CD4-positive, alpha-beta T cell (primary cell): ENCODE measurements around the gene HECTD1. TPM values are rescaled to one million over a fixed set of nuclear protein-coding genes. Genes with fewer than 3 reads are reported as not detected.

Source experiments
- ATAC-seq: fragments of 200-7000 bp; cut with Tn5 transposase; one replicate; pipeline ENCODE4 v1.10.0; 2022; ENCODE audit warnings: mild to moderate bottlenecking; ENCODE audit not compliant: poor library complexity
- CTCF ChIA-PET: fragments of 350-600 bp; sonication (Branson Sonifier 250); formaldehyde crosslinking; loops from one replicate; lab custom pipeline; 2021; ENCODE audit warnings: antibody characterized with exemption, inconsistent platforms; lab: Charles Lee
- POLR2A ChIA-PET: fragments of 350-600 bp; sonication (Branson Sonifier 250); formaldehyde crosslinking; loops from one replicate; lab custom pipeline; 2021; ENCODE audit warnings: antibody characterized with exemption, inconsistent platforms; lab: Charles Lee
- DNase-seq, 14 experiments: peaks; one replicate each; pipeline ENCODE4 v3.0.0-alpha.2; 2013 to 2020; ENCODE audit warnings: mixed read lengths in 2 of 14
- H3K27ac ChIP-seq, 2 donors: one replicate each; pipeline versions ENCODE4 v1.5.1 to v1.7.0; 2013; ENCODE audit warnings: low read length in 2 of 2, low read depth in 1 of 2, mild to moderate bottlenecking in 1 of 2
- H3K27me3 ChIP-seq, 2 experiments: 1 replicate in 1 of 2; 2 replicates in 1 of 2; pipeline versions ENCODE4 v1.6.1 to v1.7.0; 2013; ENCODE audit warnings: low read length in 2 of 2, control low read depth in 1 of 2, mild to moderate bottlenecking in 1 of 2, moderate library complexity in 1 of 2; ENCODE audit not compliant: insufficient read depth in 2 of 2, control insufficient read depth in 1 of 2
- H3K36me3 ChIP-seq: one replicate; pipeline ENCODE4 v1.6.1; 2013; ENCODE audit warnings: low read length, control low read depth; ENCODE audit not compliant: insufficient read depth
- H3K4me1 ChIP-seq: one replicate; pipeline ENCODE4 v1.6.1; 2013; ENCODE audit warnings: low read length, control low read depth; ENCODE audit not compliant: insufficient read depth
- H3K4me3 ChIP-seq: one replicate; pipeline ENCODE4 v1.5.1; 2013; ENCODE audit warnings: mild to moderate bottlenecking, low read length, moderate library complexity
- H3K9me3 ChIP-seq, 2 experiments: 1 replicate in 1 of 2; 2 replicates in 1 of 2; pipeline versions ENCODE4 v1.6.1 to v1.7.0; 2013; ENCODE audit warnings: low read length in 2 of 2, mild to moderate bottlenecking in 2 of 2, control low read depth in 1 of 2, moderate library complexity in 1 of 2; ENCODE audit not compliant: control insufficient read depth in 1 of 2, insufficient read depth in 1 of 2
- H3K27ac Mint-ChIP-seq: one replicate; pipeline ENCODE4 v1.8.0; 2020; ENCODE audit warnings: mixed read lengths
- H3K27me3 Mint-ChIP-seq: one replicate; pipeline ENCODE4 v1.8.0; 2021; ENCODE audit warnings: mixed read lengths
- H3K36me3 Mint-ChIP-seq: one replicate; pipeline ENCODE4 v1.8.0; 2021; ENCODE audit warnings: low read depth, mixed read lengths
- H3K4me1 Mint-ChIP-seq: one replicate; pipeline ENCODE4 v1.8.0; 2021; ENCODE audit warnings: low read depth, mixed read lengths
- H3K4me3 Mint-ChIP-seq: one replicate; pipeline ENCODE4 v1.8.0; 2020; ENCODE audit warnings: mild to moderate bottlenecking, mixed read lengths
- H3K9me3 Mint-ChIP-seq: one replicate; pipeline ENCODE4 v1.8.0; 2020; ENCODE audit warnings: mixed read lengths
- CTCF ChIP-seq: fragments of 200-600 bp; IDR thresholded peaks from one replicate; pipeline ENCODE4 v1.8.0; 2022; ENCODE audit warnings: antibody characterized with exemption, mild to moderate bottlenecking
- intact Hi-C, 2 experiments: fragments of 100-400 bp; cut with DNase I in 1 of 2; cut with micrococcal nuclease in 1 of 2; formaldehyde crosslinking; loops; one replicate each; pipeline versions ENCODE4 v1.15.1 to v1.9.0; 2023 to 2025; cut with DNase I, micrococcal nuclease
- total RNA-seq, 174 experiments: library from RNA in 2 of 174; stranded (reverse) in 2 of 174; gene quantifications; one replicate each; pipeline ENCODE4 v1.2.3 and lab custom pipeline; 2021 to 2026

HECTD1 gene
- total RNA-seq, 2 experiments from 2014 or later, result 162 to 168 TPM

- no peaks in the 10 kb centered on the region for H3K9me3 Mint-ChIP-seq
- ChIA-PET CTCF (no interaction called here), POLR2A (no interaction called here)
- H3K4me1 Mint-ChIP-seq, result no peaks in the 10 kb centered on the region
- TF ChIP-seq CTCF, result no peak
- DNase-seq, result no peak
- H3K36me3 ChIP-seq, result peaks cover 94% of the 10 kb centered on the region
- H3K27ac Mint-ChIP-seq, result no peak overlapping the region
- no peaks in the 10 kb centered on the region for H3K27me3 ChIP-seq
- no peak overlapping the region for H3K4me3 ChIP-seq
- no peak overlapping the region for H3K4me3 Mint-ChIP-seq
- peaks cover 96% of the 10 kb centered on the region for H3K36me3 Mint-ChIP-seq
- H3K27me3 Mint-ChIP-seq, result no peaks in the 10 kb centered on the region
- no peak for ATAC-seq
- no peaks in the 10 kb centered on the region for H3K9me3 ChIP-seq
- intact Hi-C loops, result loop anchor here in 1 of 2 experiments (10.0 kb wide), 1 partner anchor 91 kb away; the partner anchor contains the start of gene HECTD1
- no peak overlapping the region for H3K27ac ChIP-seq
- no peaks in the 10 kb centered on the region for H3K4me1 ChIP-seq
These were observed 93.8 kb downstream of the HECTD1 start for GRCh38 chr14:31113794-31114193.

- Histone ChIP-seq H3K9me3 (no peaks in the 10 kb centered on the region), H3K27me3 (no peaks in the 10 kb centered on the region), H3K4me1 (no peaks in the 10 kb centered on the region), H3K4me3 (no peak overlapping the region), H3K36me3 (peaks cover 97% of the 10 kb centered on the region), H3K27ac (no peak overlapping the region)
- intact Hi-C loops, result loop anchor here in 1 of 2 experiments (10.0 kb wide), 1 partner anchor 94 kb away; the partner anchor contains the start of gene HECTD1
- peaks cover 95% of the 10 kb centered on the region for H3K36me3 Mint-ChIP-seq
- no peak for ATAC-seq
- TF ChIP-seq CTCF, result no peak
- no peak overlapping the region for H3K4me3 Mint-ChIP-seq
- no peak overlapping the region for H3K27ac Mint-ChIP-seq
- DNase-seq, result no peak
- H3K27me3 Mint-ChIP-seq, result no peaks in the 10 kb centered on the region
- CTCF ChIA-PET, result no interaction called here
- H3K9me3 Mint-ChIP-seq, result no peaks in the 10 kb centered on the region
- POLR2A ChIA-PET, result interaction anchor here (0.7 kb wide), 1 partner anchor 15 kb away, joined by 3 read pairs; no protein-coding TSS in a partner anchor
- no peaks in the 10 kb centered on the region for H3K4me1 Mint-ChIP-seq
These were observed 96.7 kb downstream of the HECTD1 start for GRCh38 chr14:31110872-31111271.

GRCh38 chr14:31109257-31109656 lies 98.3 kb downstream of the HECTD1 start:
- Mint-ChIP-seq H3K27me3 (no peaks in the 10 kb centered on the region), H3K4me1 (no peaks in the 10 kb centered on the region), H3K27ac (peak overlapping the region; percentile 63), H3K36me3 (peaks cover 97% of the 10 kb centered on the region), H3K9me3 (no peaks in the 10 kb centered on the region), H3K4me3 (no peak overlapping the region)
- Histone ChIP-seq H3K9me3 (no peaks in the 10 kb centered on the region), H3K36me3 (peaks cover 96% of the 10 kb centered on the region), H3K4me1 (no peaks in the 10 kb centered on the region), H3K27me3 (no peaks in the 10 kb centered on the region), H3K4me3 (no peak overlapping the region), H3K27ac (no peak overlapping the region)
- ATAC-seq, result no peak
- intact Hi-C loops, result loop anchor here in 1 of 2 experiments (5.0 kb wide), 1 partner anchor 38 kb away; no protein-coding TSS in a partner anchor
- ChIA-PET POLR2A (interaction anchor here (0.6 to 0.7 kb wide), 3 partner anchors 22 to 178 kb away, joined by 3 to 7 read pairs (median 3); no protein-coding TSS in a partner anchor), CTCF (no interaction called here)
- TF ChIP-seq CTCF, result no peak
- DNase-seq, result no peak
